Glutamatergic neuron (in vitro differentiated cells): Measurements from ENCODE around the gene ROR1. TPM values are rescaled to one million over a fixed set of nuclear protein-coding genes. Genes with fewer than 3 reads are reported as not detected.

Experiments used
- DNase-seq: peaks from one replicate; pipeline ENCODE4 v3.0.0; 2022
- H3K27ac Mint-ChIP-seq: one replicate; pipeline ENCODE4 v1.8.0; 2020; ENCODE audit warnings: mild to moderate bottlenecking, mixed read lengths, inconsistent platforms; ENCODE audit not compliant: unreplicated experiment
- H3K27me3 Mint-ChIP-seq: one replicate; pipeline ENCODE4 v1.8.0; 2020; ENCODE audit warnings: mild to moderate bottlenecking, moderate library complexity, mixed read lengths, inconsistent platforms; ENCODE audit not compliant: unreplicated experiment
- H3K36me3 Mint-ChIP-seq: one replicate; pipeline ENCODE4 v1.8.0; 2020; ENCODE audit warnings: mild to moderate bottlenecking, mixed read lengths, inconsistent platforms; ENCODE audit not compliant: unreplicated experiment
- H3K4me1 Mint-ChIP-seq: one replicate; pipeline ENCODE4 v1.8.0; 2020; ENCODE audit warnings: mild to moderate bottlenecking, low read depth, mixed read lengths, inconsistent platforms; ENCODE audit not compliant: unreplicated experiment
- H3K4me3 Mint-ChIP-seq: one replicate; pipeline ENCODE4 v1.8.0; 2020; ENCODE audit warnings: mild to moderate bottlenecking, mixed read lengths, inconsistent platforms; ENCODE audit not compliant: unreplicated experiment
- H3K9me3 Mint-ChIP-seq: one replicate; pipeline ENCODE4 v1.8.0; 2020; ENCODE audit warnings: mild to moderate bottlenecking, moderate library complexity, mixed read lengths, inconsistent platforms; ENCODE audit not compliant: unreplicated experiment
- CTCF ChIP-seq: fragments of 200-600 bp; sonication (generic); IDR thresholded peaks from one replicate; pipeline ENCODE4 v1.5.0; 2021; ENCODE audit not compliant: partially characterized antibody, unreplicated experiment
- total RNA-seq: library from RNA; stranded (reverse); fragmentation: NEBNext Ultra II Directional; extraction: Animal tissue kit (Norgen Biotek cat#: 25700); gene quantifications from one replicate; pipeline ENCODE4 v1.2.1, GENCODE V29; 2021; ENCODE audit not compliant: unreplicated experiment

ROR1 gene
- total RNA-seq, 1 donor from 2014 or later = 11.3 TPM

- no peaks in the 10 kb centered on the region for H3K27me3 Mint-ChIP-seq
- H3K4me1 Mint-ChIP-seq = peaks cover 17% of the 10 kb centered on the region
- H3K27ac Mint-ChIP-seq = peak overlapping the region; percentile 0
- H3K4me3 Mint-ChIP-seq = no peak overlapping the region
- no peak for DNase-seq
- H3K9me3 Mint-ChIP-seq = no peaks in the 10 kb centered on the region
- no peak for TF ChIP-seq CTCF
- H3K36me3 Mint-ChIP-seq = no peaks in the 10 kb centered on the region
Observed at GRCh38 chr1:63920154-63921117, 146.6 kb downstream of the ROR1 start.

GRCh38 chr1:63921359-63921758 lies 147.5 kb downstream of the ROR1 start:
- no peak for TF ChIP-seq CTCF
- no peaks in the 10 kb centered on the region for H3K9me3 Mint-ChIP-seq
- no peaks in the 10 kb centered on the region for H3K36me3 Mint-ChIP-seq
- H3K4me3 Mint-ChIP-seq = no peak overlapping the region
- DNase-seq = no peak
- no peak overlapping the region for H3K27ac Mint-ChIP-seq
- H3K4me1 Mint-ChIP-seq = peaks cover 17% of the 10 kb centered on the region
- H3K27me3 Mint-ChIP-seq = no peaks in the 10 kb centered on the region

GRCh38 chr1:63921802-63922201 lies 148.0 kb downstream of the ROR1 start:
- TF ChIP-seq CTCF = no peak
- Mint-ChIP-seq H3K27ac (no peak overlapping the region), H3K4me3 (no peak overlapping the region), H3K27me3 (no peaks in the 10 kb centered on the region), H3K9me3 (no peaks in the 10 kb centered on the region), H3K36me3 (no peaks in the 10 kb centered on the region), H3K4me1 (peaks cover 17% of the 10 kb centered on the region)
- DNase-seq = no peak

GRCh38 chr1:63922848-63923247 lies 149.0 kb downstream of the ROR1 start:
- no peaks in the 10 kb centered on the region for H3K9me3 Mint-ChIP-seq
- no peaks in the 10 kb centered on the region for H3K36me3 Mint-ChIP-seq
- peaks cover 17% of the 10 kb centered on the region for H3K4me1 Mint-ChIP-seq
- DNase-seq = no peak
- no peaks in the 10 kb centered on the region for H3K27me3 Mint-ChIP-seq
- H3K4me3 Mint-ChIP-seq = no peak overlapping the region
- TF ChIP-seq CTCF = no peak
- H3K27ac Mint-ChIP-seq = no peak overlapping the region

- no peak overlapping the region for H3K27ac Mint-ChIP-seq
- TF ChIP-seq CTCF = no peak
- no peak for DNase-seq
- no peaks in the 10 kb centered on the region for H3K27me3 Mint-ChIP-seq
- H3K9me3 Mint-ChIP-seq = no peaks in the 10 kb centered on the region
- no peak overlapping the region for H3K4me3 Mint-ChIP-seq
- H3K4me1 Mint-ChIP-seq = peaks cover 13% of the 10 kb centered on the region
- no peaks in the 10 kb centered on the region for H3K36me3 Mint-ChIP-seq
Observed at GRCh38 chr1:63923302-63923701, 149.5 kb downstream of the ROR1 start.
